HepG2 (cell line): ENCODE measurements around the gene ALG11.

Experiments
- CTCF ChIP-seq: sonication (generic); formaldehyde crosslinking; IDR thresholded peaks from 2 replicates; pipeline ENCODE4 v1.5.0; 2020; ENCODE audit warnings: mild to moderate bottlenecking, missing genetic modification reagents, moderate library complexity
- FOXM1 ChIP-seq: sonication (generic); formaldehyde crosslinking; IDR thresholded peaks from 2 replicates; pipeline ENCODE4 v1.5.0; 2020; ENCODE audit warnings: missing genetic modification reagents
- HNRNPL ChIP-seq: fragments of 200-400 bp; formaldehyde crosslinking; IDR thresholded peaks from 2 replicates; pipeline ENCODE4 v1.6.1; 2017; ENCODE audit warnings: mild to moderate bottlenecking, low read depth, low read length
- MTF2 ChIP-seq: sonication (generic); formaldehyde crosslinking; IDR thresholded peaks from 2 replicates; pipeline ENCODE4 v1.5.0; 2020; ENCODE audit warnings: missing genetic modification reagents, borderline replicate concordance
- POLR2A ChIP-seq, 2 experiments: IDR thresholded peaks; 2 replicates each; pipeline ENCODE4 v1.6.1; 2011; ENCODE audit warnings: low read depth in 2 of 2, low read length in 2 of 2, mild to moderate bottlenecking in 1 of 2, moderate library complexity in 1 of 2; ENCODE audit not compliant: insufficient read depth in 1 of 2
- RAD21 ChIP-seq: fragments of 450-650 bp; formaldehyde crosslinking; IDR thresholded peaks from 2 replicates; pipeline ENCODE4 v1.5.0; 2020; ENCODE audit warnings: mild to moderate bottlenecking
- TRIM22 ChIP-seq: fragments of 450-650 bp; IDR thresholded peaks from 2 replicates; pipeline ENCODE4 v1.6.1; 2017
- ZKSCAN5 ChIP-seq: sonication (generic); formaldehyde crosslinking; IDR thresholded peaks from 2 replicates; pipeline ENCODE4 v1.5.1; 2020; ENCODE audit warnings: mild to moderate bottlenecking, missing genetic modification reagents
- ZNF607 ChIP-seq: sonication (generic); formaldehyde crosslinking; IDR thresholded peaks from 2 replicates; pipeline ENCODE4 v1.5.1; 2020; ENCODE audit warnings: missing genetic modification reagents, mild to moderate bottlenecking, borderline replicate concordance
- ZNF660 ChIP-seq: sonication (generic); formaldehyde crosslinking; IDR thresholded peaks from 2 replicates; pipeline ENCODE4 v1.5.1; 2020; ENCODE audit warnings: mild to moderate bottlenecking, low read depth, missing genetic modification reagents, borderline replicate concordance
- ZNF75D ChIP-seq: sonication (generic); formaldehyde crosslinking; IDR thresholded peaks from 2 replicates; pipeline ENCODE4 v1.8.1; 2023; ENCODE audit warnings: missing genetic modification reagents, mild to moderate bottlenecking, borderline replicate concordance
- TF ChIP-seq, protein P1 (sequence below): sonication (generic); formaldehyde crosslinking; IDR thresholded peaks from 2 replicates; pipeline ENCODE4 v1.4.0; 2020; ENCODE audit warnings: missing genetic modification reagents, borderline replicate concordance

DNA sequence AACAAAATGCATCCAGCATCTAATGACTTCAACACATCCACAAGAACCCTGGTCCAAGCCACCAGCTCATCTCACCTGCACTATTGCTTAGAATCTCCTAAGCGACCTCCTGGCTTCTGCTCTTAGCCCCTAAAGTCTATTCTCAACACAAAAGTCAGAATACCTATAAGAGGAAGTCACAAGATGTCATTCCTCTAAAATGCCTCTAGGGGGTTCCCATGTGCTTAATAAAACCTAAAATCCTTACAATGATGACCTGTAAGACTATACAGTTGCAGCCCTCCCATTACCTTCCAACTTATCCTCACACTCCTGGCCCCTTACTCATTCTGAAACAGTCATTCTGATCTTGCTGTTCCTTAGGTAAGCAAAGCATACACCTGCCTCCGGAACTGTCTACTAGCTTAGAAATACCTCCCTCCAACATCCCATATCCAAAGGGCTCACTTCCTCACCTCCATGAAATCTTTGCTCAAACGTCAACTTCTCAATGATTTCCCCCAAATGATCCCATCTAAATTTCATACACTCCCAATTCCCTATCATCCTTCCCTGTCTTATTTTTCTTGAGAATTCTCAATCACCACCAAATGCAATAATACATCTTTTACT, 11.0 kb upstream of the ALG11 start:
- no peak for TF ChIP-seq POLR2A (IDR thresholded peaks at IDR 0.05; ENCODE audit: insufficient read depth in 1 of 2, low read depth in 2 of 2, low read length in 2 of 2)
- TF ChIP-seq, protein P1, sequence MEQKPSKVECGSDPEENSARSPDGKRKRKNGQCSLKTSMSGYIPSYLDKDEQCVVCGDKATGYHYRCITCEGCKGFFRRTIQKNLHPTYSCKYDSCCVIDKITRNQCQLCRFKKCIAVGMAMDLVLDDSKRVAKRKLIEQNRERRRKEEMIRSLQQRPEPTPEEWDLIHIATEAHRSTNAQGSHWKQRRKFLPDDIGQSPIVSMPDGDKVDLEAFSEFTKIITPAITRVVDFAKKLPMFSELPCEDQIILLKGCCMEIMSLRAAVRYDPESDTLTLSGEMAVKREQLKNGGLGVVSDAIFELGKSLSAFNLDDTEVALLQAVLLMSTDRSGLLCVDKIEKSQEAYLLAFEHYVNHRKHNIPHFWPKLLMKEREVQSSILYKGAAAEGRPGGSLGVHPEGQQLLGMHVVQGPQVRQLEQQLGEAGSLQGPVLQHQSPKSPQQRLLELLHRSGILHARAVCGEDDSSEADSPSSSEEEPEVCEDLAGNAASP (CRISPR knock-in tag) = no peak
- peak; percentile 66 for TF ChIP-seq CTCF (CRISPR knock-in tag)
- no peak for TF ChIP-seq ZNF660 (CRISPR knock-in tag)
- TF ChIP-seq ZNF75D (CRISPR knock-in tag) = no peak
- no peak for TF ChIP-seq ZNF607 (CRISPR knock-in tag)
- no peak for TF ChIP-seq RAD21 (CRISPR knock-in tag)
- TF ChIP-seq MTF2 (CRISPR knock-in tag) = no peak
- no peak for TF ChIP-seq FOXM1
- no peak for TF ChIP-seq HNRNPL
- no peak for TF ChIP-seq ZKSCAN5
- no peak for TF ChIP-seq TRIM22
